CD4-positive, alpha-beta T cell treated with Interleukin-2 at 100 ng/mL for 4 hours (primary cell): ENCODE measurements around the gene MAG.

Source experiments
- DNase-seq: peaks from one replicate; pipeline ENCODE4 v3.0.0-alpha.2; 2020; ENCODE audit warnings: low spot score

The MAG gene

DNA sequence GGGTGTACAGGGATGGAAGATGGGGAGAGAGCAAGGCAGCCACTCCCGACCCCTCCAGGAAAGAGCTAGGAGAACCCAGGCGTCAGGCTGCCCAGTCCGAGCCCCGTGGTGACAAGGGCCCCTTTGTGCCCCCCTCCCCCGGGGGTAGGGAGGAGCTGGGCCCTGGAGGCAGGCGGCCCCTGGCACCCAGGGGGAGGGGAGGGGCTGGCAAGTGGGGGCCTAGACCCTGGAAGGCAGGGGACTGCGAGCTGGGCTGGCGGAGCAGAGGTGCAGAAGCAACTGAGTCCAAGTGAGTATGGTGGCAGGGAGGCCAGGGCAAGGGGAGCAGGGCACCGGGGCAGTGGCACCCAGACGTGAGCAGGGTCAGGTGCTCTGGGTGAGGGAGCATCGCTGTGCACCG is at the start of gene MAG:
Gene MAG, plus strand, starts transcription at position 246 of the 400 bp plus-strand sequence. CDS start 3,248 bp downstream, outside the sequence.
- no peak for DNase-seq

DNA sequence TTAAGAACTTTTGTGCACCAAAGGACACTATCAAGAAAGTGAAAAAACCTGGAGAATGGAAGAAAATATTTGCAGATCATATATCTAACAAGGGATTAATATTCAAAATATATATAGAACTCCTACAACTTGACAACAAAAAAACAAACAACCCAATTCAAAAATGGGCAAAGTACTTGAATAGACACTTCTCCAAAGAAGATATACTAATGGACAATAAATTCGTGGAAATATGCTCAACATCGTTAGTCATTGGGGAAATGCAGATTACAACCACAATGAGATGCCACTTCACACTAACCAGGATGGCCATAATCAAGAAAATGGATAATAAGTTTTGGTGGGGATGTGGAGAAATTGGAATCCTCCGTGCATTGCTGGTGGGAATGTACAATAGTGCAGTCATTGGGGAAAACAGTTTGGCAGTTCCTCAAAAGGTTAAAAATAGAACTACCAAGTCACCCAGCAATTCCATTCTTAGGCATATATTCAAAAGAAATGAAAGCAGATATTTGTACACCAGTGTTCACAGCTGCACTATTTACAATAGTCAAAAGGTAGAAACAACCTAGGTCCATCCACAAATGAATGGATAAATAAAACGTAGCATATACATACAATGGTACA is 45.4 kb upstream of the MAG start:
- DNase-seq = no peak

GRCh38 chr19:35247526-35248309 is 44.2 kb upstream of the MAG start:
- peak; percentile 62 for DNase-seq

GRCh38 chr19:35248310-35249145 is 43.4 kb upstream of the MAG start, which contains the start of gene LSR:
Gene LSR, plus strand, starts transcription at chr19:35249002. Its CDS starts 21 bp downstream, at chr19:35249023.
- peak; percentile 85 for DNase-seq

- no peak for DNase-seq
These were observed 42.7 kb upstream of the MAG start for GRCh38 chr19:35249146-35249847.

- DNase-seq = no peak
These were observed 41.9 kb upstream of the MAG start for GRCh38 chr19:35249848-35250711.

GRCh38 chr19:35251456-35251855 is 40.5 kb upstream of the MAG start:
- DNase-seq = no peak

DNA sequence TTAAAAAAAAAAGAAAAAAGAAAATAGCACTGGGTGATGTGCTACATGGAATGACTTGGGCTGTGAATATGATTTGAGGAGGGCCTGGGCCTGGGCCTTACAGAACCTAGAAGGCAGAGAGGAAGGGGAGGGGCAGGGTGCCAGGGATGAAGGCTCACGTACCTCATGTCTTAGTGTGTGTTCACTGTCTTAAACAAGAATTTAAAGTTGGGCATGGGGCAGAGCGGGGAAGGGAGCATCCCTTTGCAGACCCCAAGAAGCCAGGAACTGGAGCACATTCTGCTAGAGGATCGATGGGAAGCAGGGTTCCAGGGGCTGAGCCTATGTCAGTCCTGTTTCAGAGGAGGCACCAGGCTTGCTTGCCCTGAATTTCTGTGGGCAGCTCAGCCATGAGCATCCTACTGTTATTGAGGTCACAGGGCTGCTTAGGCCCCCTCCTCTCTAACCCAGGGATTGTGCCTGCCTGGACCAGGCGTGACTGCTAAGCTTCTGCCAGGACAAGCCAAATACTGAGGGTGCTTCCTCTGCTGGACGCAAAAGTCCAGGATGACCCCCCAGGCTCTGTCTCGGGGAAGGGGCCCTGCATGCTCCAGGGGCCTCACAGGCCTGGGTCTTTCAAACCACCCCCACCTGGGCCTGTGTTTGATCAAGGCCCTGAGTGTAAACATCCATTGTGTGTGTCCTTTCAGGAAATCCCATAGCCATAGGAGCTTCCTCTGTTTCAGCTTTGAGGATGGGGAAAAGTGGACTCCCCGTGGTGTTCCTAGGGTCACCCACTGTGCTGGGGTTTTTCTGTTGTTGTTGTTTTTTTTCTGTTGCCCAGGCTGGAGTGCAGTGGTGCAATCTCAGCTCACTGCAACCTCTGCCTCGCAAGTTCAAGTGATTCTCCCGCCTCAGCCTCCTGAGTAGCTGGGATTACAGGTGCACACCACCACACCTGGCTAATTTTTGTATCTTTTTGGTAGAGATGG is 38.4 kb upstream of the MAG start:
- no peak for DNase-seq

- DNase-seq = no peak
These were observed 37.3 kb upstream of the MAG start for GRCh38 chr19:35254341-35255297.

DNA sequence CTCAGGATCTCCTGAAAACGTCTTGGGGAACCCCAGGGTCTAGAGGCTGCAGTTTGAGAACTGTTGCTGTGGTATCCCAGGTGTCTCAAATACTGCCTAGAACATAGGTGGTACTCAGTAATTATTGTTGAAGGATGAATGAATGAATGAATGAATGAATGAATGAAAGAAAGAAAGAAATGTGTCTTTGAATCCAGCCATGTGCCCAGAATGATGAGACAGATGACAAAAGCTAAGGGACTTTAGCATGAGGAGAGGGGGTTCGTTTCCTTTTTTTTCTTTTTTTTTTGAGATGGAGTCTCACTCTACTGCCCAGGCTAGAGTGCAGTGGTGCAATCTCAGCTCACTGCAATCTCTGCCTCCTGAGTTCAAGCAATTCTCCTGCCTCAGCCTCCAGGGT is 35.4 kb upstream of the MAG start:
- no peak for DNase-seq

GRCh38 chr19:35257113-35257461 is 34.9 kb upstream of the MAG start:
- no peak for DNase-seq

DNA sequence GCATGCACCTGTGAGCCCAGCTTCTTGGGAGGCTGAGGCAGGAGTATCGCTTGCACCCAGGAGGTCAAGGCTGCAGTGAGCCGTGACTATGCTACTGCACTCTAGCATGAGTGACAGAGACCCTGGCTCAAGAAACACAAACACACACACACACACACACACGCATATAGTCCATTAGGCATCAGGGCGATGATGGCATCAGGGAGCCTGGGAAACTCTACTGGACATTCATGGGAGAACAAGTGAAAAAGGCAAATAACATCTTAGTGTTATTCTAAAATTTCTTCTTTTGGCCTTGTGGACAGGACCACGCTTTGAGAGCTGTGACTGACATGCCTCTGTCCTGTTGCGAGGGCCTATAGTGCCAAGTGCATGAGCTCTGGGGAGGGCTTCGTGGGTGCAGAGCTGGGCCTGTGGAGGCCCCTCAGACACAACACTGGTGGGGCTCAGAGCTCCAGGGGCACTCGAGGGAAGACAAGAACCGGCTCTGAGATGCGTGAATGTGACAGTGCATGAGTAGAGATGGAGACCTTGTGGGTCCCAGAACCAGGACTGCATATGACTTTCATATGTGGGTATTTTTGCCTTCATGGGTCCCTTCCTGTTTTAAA is 31.2 kb upstream of the MAG start:
- DNase-seq = no peak

GRCh38 chr19:35261356-35262100 is 30.4 kb upstream of the MAG start:
- DNase-seq = no peak

DNA sequence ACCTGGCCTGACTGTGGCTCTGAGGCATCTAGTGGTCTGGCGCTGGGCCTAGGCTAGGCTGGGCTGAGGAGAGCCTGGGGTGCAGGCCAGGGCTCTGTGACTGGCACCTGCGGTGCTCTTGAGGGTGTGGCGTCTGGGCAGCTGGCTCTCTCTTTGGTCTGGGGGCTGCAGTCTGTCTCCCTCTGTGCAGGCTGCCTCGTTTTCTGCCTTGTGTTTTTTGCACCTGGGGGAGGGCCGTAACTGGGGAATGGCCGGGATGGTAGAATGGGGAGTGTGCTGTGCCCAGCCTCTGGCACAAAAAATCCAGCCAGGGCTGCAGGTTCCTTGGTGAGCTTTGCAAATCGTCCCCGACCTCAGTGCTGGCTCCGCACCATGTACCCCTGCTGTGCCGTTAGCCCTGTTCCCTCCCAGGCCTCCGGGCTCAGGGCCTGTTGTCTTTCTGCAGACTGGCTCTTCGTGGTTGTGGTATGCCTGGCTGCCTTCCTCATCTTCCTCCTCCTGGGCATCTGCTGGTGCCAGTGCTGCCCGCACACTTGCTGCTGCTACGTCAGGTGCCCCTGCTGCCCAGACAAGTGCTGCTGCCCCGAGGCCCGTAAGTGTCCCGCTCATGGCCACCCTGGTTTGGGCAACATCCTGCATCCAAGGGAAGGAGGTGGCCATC is 29.7 kb upstream of the MAG start:
- no peak for DNase-seq

DNA sequence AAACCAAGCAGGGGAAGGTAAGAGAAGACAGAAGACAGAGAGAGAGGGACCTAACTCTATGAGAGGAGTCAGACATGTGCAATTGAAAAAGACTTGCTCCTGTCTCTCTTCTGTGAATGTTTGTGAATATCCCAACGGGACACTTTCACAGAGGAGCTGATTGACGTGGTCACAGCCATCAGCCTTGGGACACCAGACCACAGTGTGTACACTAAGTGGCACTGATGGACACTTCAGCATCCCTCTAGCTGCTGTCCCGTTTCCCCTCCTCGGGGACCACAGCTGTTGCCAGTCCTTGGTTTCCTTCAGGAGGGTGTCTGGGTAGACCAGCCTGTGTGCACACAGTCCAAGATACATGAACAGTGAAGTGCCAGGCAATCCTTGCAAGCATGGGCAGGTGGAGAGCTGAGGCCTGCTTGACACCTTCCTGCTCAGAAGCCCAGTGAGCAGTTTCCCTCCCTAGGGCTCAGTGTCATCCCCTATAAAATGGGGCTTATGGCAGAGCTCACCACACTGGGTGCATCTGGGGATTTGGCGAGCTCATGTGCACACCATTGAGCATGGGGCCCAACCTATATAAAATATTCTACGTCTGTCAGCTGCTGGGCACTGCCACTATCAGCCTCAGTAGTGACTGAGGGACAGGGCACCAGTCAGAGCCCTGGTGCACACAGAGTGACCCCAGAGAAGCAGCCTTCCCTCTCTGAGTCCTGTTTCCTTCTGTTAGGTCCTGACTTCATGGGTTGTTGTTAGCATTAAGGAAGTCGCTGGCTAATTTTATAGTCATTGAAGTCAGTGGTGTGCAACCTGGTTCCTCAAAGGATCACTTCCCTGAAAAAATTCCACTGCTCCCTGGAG is 27.5 kb upstream of the MAG start:
- DNase-seq = no peak
